ENCODE measurements around the gene SPDYE2.
"Not testable (repeated sequence)": the region's sequence is repeated elsewhere in the genome, so short reads cannot be mapped to it uniquely, and the experiment has no call there.

Gene SPDYE2

GRCh38 chr7:102572261-102573239 lies 21.5 kb downstream of the SPDYE2 start, which contains the start of gene POLR2J3:
Gene POLR2J3, minus strand, starts transcription at chr7:102572583. Its CDS starts 62 bp downstream, at chr7:102572521.
- CTCF ChIA-PET, POLR2A ChIA-PET: not testable (repeated sequence)
- peak; percentile 45 for DNase-seq (ENCODE audit: low read depth, low spot score)
- peak within 1 kb of the TSS; percentile 64 for H3K4me3 ChIP-seq (ENCODE audit: low read depth, low read length)
- peak; percentile 46 for TF ChIP-seq CTCF (IDR thresholded peaks at IDR 0.05; ENCODE audit: insufficient read depth, low read length, missing control alignments)

DNA sequence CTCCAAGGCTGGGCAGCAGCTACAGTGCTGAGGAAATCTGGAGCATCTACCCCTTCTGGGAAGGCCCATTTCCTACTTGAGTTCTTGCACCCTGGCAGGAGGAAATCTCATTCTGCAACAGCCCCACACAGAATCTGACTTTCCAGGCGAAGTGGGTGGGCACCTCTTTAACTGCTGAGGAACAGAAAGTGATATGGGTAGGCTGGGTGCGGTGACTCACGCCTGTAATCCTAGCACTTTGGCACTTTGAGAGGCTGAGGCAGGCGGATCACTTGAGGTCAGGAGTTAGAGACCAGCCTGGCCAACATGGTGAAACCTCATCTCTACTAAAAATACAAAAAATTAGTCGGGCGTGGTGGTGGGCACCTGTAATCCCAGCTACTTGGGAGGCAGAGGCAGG lies 23.6 kb downstream of the SPDYE2 start:
- H3K4me3 ChIP-seq (ENCODE audit: low read depth, low read length); POLR2A ChIA-PET; DNase-seq (ENCODE audit: low read depth, low spot score); CTCF ChIA-PET: not testable (repeated sequence)

DNA sequence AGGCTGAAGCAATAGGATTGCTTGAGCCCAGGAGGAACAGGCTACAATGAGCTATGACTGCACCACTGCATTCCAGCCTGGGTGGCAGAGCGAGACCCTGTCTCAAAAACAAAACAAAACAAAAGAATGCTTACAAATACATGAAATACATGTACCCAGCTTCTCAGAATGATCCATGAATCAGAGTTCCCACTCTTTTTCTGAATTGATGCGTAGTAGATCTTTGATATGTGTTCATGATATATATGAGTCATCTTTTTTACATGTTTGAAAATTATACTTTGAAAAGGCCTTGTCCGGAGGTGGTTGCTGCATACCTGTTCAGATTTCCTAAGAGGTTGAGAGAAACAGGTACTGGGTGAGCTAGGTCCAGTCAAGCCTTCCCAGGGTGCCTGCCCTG lies 25.3 kb downstream of the SPDYE2 start:
- H3K4me3 ChIP-seq (ENCODE audit: low read depth, low read length); CTCF ChIA-PET; DNase-seq (ENCODE audit: low read depth, low spot score); POLR2A ChIA-PET: not testable (repeated sequence)

GRCh38 chr7:102577315-102578240 lies 26.6 kb downstream of the SPDYE2 start:
- CTCF ChIA-PET; POLR2A ChIA-PET; H3K4me3 ChIP-seq (ENCODE audit: low read depth, low read length); DNase-seq (ENCODE audit: low read depth, low spot score): not testable (repeated sequence)

- CTCF ChIA-PET; H3K4me3 ChIP-seq (ENCODE audit: low read depth, low read length); POLR2A ChIA-PET; DNase-seq (ENCODE audit: low read depth, low spot score): not testable (repeated sequence)
Measured at GRCh38 chr7:102578486-102578885, 27.5 kb downstream of the SPDYE2 start.

- POLR2A ChIA-PET; CTCF ChIA-PET; DNase-seq (ENCODE audit: low read depth, low spot score): not testable (repeated sequence)
Measured at GRCh38 chr7:102581722-102582121, 30.7 kb downstream of the SPDYE2 start.

DNA sequence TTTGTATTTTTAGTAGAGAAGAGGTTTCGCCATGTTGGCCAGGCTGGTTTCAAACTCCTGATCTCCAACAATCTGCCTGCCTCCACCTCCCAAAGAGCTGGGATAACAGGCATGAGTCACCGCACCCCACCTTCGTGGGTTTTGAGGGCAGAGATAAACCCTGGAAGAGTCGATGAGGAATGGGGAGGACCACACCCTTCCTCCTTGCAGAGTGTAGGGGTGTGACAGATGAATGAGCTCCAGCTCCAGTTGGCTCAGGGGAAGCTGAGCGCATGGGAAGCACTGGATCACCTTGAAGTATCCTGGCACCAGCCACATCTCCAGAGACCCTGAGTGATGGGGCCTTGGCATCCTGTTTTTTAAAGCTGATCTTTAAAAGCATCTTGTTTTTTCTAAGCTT lies 32.5 kb downstream of the SPDYE2 start:
- H3K4me3 ChIP-seq (ENCODE audit: low read depth, low read length); POLR2A ChIA-PET; DNase-seq (ENCODE audit: low read depth, low spot score); CTCF ChIA-PET: not testable (repeated sequence)

More at GRCh38 chr7:102581722-102582121, 30.7 kb downstream of the SPDYE2 start:
- not testable (repeated sequence) for H3K4me3 ChIP-seq (ENCODE audit: low read depth, low read length)

DNA sequence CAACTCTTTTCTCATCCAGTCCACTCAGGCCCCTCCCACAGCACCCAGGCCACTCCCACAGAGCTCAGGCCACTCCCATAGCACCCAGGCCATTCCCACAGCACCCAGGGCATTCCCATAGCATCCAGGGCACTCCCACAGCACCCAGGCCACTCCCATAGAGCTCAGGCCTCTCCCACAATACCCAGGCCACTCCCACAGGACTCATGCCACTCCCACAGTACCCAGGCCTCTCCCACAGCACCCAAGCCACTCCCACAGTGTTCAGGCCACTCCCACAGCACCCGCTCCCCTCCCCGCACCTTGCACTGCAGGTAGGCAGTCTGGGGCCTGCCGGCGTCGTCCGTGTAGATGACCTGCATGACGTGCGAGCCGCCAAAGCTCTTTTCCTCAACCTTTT lies 38.8 kb downstream of the SPDYE2 start:
- POLR2A ChIA-PET; DNase-seq (ENCODE audit: low read depth, low spot score); CTCF ChIA-PET; H3K4me3 ChIP-seq (ENCODE audit: low read depth, low read length): not testable (repeated sequence)

- CTCF ChIA-PET; H3K4me3 ChIP-seq (ENCODE audit: low read depth, low read length); POLR2A ChIA-PET; DNase-seq (ENCODE audit: low read depth, low spot score): not testable (repeated sequence)
Measured at GRCh38 chr7:102592477-102593019, 41.5 kb downstream of the SPDYE2 start.

- H3K4me3 ChIP-seq (ENCODE audit: low read depth, low read length); CTCF ChIA-PET; DNase-seq (ENCODE audit: low read depth, low spot score); POLR2A ChIA-PET: not testable (repeated sequence)
Measured at GRCh38 chr7:102593637-102594334, 42.8 kb downstream of the SPDYE2 start.

DNA sequence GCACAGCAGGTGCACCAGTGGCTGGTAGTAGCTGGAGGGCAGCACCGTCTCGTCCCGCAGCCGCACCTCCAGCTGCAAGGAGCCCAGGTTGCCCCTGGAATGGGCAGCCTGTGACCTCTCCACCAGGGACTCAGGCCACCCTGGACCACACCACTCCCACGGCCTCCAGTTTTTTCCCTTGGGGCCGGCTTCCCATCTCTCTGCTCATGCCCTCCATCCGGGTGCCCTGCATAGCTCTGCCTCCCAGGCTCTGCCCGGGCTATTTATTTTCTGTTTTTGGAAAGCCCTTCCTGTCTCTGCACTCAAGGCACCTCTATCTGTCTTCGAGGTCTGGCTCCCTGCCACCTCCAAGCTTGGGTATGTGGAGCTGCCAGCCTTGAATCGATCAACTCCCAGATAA lies 45.0 kb downstream of the SPDYE2 start:
- H3K4me3 ChIP-seq (ENCODE audit: low read depth, low read length); CTCF ChIA-PET; DNase-seq (ENCODE audit: low read depth, low spot score); POLR2A ChIA-PET: not testable (repeated sequence)

- POLR2A ChIA-PET; DNase-seq (ENCODE audit: low read depth, low spot score): not testable (repeated sequence)
Measured at GRCh38 chr7:102599699-102600098, 48.7 kb downstream of the SPDYE2 start.

GRCh38 chr7:102602317-102602716 lies 51.3 kb downstream of the SPDYE2 start:
- H3K4me3 ChIP-seq (ENCODE audit: low read depth, low read length); CTCF ChIA-PET; DNase-seq (ENCODE audit: low read depth, low spot score); POLR2A ChIA-PET: not testable (repeated sequence)

More at GRCh38 chr7:102599699-102600098, 48.7 kb downstream of the SPDYE2 start:
- H3K4me3 ChIP-seq (ENCODE audit: low read depth, low read length); CTCF ChIA-PET: not testable (repeated sequence)

- DNase-seq (ENCODE audit: low read depth, low spot score); CTCF ChIA-PET; POLR2A ChIA-PET; H3K4me3 ChIP-seq (ENCODE audit: low read depth, low read length): not testable (repeated sequence)
Measured at GRCh38 chr7:102604431-102605145, 53.6 kb downstream of the SPDYE2 start.

Measured in AG04449 (cell line).